ENCODE data around the gene CARD11.

DNA sequence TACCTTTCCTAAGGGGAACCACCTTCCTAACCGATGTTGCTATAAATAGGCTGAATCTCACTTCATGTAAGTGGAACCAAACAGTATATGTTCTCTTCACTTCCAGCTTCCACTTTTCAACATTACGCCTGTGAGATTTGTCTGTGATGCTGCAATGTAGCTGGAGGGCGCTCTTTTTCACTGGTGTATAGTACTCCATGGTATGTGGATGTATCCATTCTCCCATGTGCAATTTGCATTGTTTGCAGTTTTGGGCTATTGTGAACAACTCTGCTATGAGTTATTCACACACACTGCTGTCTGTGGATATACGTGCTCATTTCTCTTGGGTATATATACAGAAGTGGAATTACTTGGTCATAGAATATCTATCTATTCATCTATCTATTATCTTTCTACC is 123.6 kb downstream of the CARD11 start:
- TF ChIP-seq, protein P1, sequence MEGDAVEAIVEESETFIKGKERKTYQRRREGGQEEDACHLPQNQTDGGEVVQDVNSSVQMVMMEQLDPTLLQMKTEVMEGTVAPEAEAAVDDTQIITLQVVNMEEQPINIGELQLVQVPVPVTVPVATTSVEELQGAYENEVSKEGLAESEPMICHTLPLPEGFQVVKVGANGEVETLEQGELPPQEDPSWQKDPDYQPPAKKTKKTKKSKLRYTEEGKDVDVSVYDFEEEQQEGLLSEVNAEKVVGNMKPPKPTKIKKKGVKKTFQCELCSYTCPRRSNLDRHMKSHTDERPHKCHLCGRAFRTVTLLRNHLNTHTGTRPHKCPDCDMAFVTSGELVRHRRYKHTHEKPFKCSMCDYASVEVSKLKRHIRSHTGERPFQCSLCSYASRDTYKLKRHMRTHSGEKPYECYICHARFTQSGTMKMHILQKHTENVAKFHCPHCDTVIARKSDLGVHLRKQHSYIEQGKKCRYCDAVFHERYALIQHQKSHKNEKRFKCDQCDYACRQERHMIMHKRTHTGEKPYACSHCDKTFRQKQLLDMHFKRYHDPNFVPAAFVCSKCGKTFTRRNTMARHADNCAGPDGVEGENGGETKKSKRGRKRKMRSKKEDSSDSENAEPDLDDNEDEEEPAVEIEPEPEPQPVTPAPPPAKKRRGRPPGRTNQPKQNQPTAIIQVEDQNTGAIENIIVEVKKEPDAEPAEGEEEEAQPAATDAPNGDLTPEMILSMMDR (IDR thresholded peaks at IDR 0.05): no peak
- TF ChIP-seq POLR2A (IDR thresholded peaks at IDR 0.05) (no peak), POLR2AphosphoS5 (IDR thresholded peaks at IDR 0.05) (no peak)

Measured in suprapubic skin (tissue), 4 donors.